Fibroblast of skin of left biceps (primary cell): Measurements from ENCODE around the gene ZDHHC19.
"Not testable (repeated sequence)": the region's sequence is repeated elsewhere in the genome, so short reads cannot be mapped to it uniquely, and the experiment has no call there.

ENCODE experiments used
- DNase-seq, 2 experiments: peaks; one replicate each; pipeline ENCODE4 v3.0.0-alpha.2; 2013; ENCODE audit warnings: low read depth in 2 of 2

ZDHHC19 gene

DNA sequence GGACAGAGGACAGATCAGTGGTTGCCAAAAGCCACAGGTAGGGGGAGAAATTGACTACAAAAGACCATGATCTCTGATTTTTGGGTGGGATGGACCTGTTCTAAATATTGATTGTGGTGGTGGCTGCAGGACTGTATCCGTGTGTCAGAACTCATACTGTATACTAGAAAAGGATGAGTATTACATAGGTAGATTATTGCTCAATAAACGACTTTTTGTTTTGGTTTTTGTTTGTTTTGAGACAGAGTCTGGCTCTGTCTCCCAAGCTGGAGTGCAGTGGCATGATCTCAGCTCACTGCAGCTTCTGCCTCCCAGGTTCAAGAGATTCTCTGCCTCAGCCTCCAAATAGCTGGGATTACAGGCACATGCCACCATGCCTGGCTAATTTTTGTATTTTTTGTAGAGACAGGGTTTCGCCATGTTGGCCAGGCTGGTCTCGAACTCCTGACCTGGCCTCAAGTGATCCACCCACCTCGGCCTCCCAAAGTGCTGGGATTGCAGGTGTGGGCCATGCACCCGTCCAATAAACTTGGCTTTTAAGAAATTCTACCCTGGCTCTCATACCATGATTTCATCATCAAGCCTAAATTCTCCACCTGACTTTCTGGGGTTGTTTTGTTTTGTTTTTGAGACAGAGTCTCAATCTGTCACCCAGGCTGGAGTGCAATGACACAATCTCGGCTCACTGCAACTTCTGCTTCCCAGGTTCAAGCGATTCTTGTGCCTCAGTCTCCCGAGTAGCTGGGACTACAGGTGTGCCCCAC lies 5.6 kb downstream of the ZDHHC19 start:
- DNase-seq, result not testable (repeated sequence)

DNA sequence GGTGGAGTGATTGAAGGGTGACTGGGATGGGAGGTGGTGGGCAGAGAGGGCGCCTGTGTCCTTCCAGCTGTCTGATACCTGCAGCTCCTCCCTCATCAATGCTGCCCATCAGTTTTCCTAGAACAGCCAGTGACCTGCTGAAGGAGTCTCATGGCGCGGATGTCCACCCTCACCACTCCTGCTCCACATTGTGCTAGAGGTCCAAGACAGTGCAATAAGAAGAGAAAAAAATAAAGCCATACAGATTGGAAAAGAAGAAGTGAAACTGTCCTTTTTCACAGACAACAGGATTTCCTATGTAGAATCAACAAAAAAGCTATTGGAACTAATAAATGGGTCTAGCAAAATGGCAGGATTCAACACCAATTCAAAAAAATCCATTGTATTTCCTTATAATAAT lies 7.4 kb downstream of the ZDHHC19 start:
- no peak for DNase-seq

DNA sequence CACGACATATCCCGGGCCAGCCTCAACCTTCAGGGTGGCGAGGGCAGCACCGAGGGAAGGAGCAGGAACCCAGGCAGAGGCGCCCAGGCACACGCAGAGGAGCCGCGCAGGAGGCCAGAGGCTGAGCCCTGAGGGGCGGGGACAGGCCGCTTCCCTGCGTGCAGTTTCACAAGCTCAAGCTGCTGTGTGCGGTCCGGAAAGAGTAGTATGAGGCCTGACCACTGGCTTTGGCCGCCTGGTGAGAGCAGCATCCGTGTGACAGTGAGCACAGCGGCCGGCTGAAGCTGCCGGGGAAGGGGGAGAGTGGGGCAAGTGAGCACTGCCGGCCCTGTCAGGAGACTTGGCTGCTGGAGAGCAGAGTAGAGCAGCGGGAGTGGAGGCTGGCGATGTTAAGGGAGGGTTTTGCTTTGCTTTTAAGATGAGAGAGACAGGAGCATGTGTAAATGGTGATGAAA lies 8.7 kb downstream of the ZDHHC19 start:
- no peak for DNase-seq

DNA sequence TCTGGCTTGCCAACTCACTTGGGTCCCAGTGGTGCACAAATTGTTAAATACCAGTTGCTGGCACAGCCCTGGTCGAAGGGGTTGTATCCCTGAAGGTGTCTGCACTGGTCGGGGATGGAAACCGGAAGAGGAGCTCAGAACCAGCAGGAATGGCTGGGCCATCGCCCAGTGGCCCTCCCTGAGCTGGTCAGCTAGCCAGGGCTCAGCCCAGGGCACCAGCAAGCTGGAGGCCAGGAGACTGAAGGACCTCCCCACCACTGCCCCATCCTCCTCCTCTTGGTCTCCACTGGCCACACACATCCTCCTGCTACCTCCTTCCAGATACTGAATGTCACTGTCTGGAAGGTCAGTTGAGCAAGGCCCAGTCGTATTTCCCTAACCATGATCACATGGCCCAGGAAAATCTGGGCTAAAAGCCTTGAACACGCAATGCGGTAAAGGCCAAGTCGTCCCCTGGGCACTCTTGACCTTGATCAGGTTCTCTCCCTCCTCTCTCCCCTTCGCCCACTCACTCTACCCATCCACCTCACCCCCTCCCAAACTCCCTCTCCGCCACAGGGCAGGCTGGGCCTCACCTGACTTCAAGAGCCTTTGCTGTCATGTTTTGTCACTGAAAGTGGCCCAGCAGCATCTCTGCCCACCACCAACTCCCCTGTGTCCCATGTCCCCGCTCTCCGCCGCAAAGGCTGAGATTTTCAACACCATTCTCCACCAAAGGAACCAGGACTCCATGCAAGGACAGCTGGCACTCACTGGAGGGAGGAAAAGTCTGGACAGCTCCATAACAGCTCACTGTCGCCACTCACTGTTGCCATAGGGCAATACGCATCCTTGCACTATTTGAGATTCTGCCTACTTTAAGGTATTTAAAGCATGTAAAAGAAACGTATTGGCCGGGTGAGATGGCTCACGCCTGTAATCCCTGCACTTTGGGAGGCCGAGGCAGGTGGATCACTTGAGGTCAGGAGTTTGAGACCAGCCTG lies 12.1 kb downstream of the ZDHHC19 start:
- no peak for DNase-seq

DNA sequence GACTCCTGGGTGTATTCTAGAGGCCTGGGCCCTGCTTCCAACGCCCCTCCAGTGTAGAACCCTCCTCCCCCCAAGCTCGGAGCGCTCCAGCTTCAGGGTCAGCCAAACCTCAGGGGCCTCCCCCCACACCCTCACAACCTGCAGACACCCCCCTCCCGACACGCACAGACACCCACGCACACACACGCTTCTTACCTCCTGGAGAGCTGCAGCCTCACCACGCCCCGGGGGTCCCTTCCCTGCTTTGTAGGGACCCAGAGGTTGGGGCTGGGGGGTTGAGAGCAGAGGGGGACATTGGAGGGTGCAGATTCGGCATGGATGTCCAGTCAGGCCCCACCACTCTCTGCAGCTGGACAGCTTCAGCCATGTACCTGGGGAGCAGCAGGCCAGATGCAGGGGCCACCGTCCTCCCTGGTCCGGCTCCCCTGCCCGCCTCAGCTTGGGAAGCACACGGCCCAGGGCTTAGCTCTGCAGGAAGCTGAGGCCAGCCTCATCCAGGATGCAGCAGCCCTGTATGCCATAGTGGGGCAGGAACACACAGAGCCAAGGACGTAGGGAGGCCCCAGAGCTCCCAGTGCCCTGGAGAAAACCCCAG lies 13.0 kb downstream of the ZDHHC19 start:
- DNase-seq, result no peak

DNA sequence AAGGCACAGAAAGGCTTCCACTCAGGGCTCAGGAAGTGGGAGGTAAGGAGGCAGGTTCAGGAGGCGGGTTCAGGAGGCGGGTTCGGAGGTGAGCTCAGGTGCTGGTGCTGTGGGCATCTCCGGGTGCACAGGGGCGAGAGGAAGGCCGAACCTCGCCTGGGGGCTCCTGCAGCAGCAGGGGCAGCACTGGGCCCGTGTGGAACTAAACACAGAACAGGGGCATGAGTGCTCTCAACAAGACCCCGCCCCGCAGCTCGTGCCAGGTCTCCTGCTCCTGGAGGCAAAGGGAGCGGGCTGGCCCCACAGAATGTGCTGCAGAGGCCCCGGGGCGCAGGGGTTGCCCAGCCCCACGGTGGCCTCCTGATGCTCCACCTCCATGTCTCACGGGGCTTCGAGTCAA lies 13.7 kb downstream of the ZDHHC19 start:
- no peak for DNase-seq

DNA sequence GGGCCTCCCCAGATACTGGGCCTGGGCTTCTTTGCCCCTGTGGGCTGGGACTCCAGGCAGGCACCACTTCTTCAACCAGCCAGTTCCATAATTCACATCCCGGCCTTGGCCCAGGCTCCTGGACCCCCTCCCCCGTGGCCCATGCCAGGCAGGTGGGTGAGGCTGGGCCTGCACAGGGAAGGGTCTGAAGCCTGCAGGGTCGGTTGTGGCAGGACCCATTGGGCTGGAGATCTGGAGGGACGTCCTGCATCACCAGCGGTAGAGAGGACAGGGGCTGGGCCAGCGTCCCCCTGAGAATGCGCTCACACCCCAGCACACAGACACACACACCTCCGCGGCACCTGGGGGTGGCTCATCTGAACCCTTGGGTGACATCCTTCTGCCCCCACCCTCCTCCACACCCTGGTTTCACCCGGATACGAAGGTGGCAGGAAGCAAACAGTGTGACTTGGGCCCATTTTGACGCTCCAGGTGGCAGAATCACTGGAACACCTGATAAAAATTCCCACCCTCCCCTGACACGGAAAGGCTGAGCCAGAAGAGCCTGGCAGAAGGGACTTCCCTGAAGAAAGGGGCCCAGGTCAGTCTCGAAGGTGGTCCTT lies 15.4 kb downstream of the ZDHHC19 start:
- DNase-seq, result no peak

DNA sequence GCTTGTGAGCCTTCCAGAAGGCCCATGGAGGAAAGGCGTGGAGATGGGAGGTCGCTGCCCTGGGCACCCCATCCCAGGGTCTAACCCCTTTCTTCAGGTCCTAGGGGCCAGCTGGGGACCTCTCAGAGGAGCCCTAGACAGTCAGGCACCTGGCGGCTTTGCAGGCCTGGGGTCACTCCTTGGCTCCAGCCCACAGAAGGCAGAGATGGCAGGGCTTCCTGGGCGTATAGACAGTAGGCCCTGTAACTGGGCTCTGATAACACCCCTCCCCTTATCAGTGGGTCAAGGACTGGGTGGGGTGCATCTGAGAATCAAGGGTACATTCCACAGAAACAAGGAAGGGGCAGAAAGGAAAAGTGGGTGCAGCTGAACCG lies 16.7 kb downstream of the ZDHHC19 start:
- DNase-seq, result no peak

DNA sequence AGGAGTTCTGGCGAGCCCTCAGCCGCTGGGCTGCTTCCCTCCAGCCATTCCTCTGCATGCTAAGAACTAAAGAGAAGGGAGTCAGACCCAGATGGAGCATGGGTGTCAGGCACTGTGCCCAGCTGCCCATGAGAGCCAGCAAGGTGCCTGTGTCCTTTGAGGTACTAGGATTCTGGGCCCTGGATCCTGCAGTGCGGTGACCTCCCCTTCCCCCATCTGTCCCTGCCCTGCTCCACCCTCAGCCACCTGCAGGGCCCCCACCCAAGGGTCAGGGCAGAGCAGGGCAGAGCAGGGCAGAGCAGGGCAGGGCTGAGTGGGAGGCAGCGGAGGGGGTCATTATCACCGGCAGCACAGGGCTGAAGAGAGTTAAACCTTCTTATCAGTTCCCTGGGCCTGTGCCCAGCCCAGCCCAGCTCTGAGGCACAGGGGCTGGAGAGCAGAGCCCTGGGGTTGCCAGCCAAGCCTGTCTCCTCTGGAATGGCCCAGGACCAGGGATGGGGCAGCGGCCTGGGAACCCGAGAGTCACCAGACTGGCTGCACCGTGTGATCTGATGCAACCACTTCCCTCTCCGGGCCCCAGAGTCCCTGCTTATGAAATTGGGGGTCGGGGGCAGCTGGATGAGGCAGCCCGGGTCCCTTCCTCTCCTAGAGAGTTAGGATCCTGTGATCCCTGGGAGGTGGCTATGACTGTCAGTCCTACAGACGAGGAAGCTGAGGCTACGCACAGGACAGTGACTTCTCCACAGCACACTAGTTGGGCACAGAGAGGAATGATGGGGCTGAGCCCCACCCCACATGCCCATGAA lies 17.3 kb downstream of the ZDHHC19 start:
- no peak for DNase-seq

DNA sequence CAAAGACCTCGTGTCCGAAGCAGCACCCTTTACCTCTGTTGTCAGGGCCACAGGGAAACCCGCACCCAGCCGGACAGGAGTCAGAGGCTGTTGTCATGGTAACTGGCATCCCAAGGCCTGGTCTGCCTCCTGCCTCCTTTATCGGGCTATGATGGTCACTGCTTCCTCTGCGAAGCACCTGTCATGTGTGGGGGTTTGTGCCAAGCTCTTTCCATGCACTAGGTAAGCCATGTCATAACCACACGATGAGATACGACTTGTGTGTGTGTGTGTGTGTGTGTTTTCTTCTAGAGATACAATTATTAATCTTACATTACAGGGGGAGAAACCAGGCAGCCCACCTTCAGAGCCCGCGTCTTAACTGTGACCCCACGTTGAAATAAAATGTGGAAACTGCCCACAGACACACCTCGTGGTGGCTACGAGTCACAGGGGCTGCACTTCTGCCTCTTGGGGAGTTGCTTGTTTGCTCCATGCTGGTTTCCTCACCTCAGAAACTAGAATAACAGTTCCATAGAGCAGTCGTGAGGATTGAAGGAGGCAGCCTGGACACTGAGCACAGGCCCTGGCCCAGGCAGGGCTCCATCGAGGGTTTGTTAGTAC lies 18.0 kb downstream of the ZDHHC19 start:
- no peak for DNase-seq

DNA sequence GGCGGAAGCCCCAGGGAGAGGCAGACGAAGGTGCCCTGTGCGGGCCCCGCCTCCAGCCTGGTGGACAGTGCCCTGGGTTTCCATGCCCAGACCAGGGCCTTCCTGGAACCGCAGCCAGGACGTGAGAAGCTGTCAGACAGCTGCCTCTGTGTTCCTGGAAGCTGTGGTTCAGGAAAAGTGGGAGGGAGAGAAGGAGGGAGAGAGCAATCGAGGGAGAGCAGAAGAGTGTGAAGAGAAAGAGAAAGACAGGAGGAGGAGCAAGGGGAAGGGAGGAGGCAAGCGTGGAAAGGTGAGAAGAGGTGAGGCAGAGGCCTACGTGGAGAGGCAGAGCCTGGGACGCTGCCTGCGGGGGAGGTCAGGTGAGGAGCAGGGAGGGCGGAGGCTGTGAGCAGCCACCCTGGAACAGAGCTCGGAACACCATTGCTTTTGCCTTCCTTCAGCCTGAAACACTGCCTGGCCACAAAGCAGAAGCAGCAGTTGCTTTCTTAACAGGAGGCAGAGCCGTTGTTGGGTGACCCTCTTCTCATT lies 18.6 kb downstream of the ZDHHC19 start:
- DNase-seq, result no peak

DNA sequence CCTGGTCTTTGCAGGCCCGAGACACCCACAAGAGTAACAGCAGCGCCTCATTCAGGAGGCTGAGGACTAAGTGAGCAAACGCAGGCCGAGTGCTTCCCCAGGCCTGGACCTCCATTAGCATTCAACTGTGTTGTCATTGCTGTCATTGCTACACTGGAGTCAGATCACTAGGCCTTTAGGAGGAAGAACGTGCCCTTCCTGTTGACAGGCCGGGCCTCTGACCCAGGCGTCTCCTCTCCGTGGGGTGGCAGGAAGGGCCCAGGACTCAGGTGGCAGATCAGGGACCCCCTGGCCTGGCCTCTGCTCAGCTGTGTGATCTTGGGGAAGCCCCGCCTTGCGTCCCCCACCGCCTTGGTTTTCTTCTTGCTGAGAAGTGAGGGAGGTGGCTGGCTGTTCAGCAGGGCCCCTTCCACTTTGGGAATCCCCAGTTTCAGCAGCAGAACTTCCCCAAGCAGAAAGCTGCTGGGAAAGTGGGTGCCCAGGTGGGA lies 19.1 kb downstream of the ZDHHC19 start:
- DNase-seq, result no peak

DNA sequence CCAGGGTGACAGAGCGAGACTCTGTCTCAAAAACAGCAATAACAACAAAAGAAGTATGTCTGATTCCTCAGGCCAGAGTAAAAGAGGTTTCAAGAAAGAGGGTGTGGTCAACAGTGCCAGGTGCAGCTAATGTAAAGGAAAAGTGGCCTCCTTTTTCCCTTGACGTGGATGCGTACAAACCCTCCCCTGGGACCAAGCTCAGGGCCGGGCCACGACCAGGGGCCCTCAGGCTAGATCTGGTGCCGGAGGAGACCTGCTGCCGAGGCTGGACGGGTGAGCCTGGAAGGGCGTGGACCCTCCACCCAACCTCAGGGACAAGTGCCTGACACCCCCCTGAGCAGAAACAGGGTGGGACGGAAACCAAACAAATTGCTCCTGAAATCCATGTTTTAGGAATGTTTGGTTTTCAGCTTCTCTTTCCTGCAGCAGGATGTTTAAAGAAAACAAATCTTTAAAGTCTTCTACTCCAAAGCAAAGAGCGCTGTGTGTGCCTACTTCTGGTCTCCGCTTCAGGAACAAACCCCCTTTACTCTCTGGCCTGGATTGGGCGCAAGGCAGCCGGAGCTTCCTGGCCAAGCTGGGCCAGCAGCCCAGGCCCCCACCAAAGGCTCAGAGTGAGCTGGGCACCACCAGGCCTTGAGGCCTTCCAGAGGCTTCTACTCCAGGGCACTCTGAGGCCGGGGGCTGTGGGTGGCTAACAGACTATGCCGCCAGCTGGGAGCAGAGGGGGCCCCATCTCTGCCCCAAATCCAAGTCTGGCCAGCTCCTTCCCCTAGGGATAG lies 21.4 kb downstream of the ZDHHC19 start:
- DNase-seq, result no peak

DNA sequence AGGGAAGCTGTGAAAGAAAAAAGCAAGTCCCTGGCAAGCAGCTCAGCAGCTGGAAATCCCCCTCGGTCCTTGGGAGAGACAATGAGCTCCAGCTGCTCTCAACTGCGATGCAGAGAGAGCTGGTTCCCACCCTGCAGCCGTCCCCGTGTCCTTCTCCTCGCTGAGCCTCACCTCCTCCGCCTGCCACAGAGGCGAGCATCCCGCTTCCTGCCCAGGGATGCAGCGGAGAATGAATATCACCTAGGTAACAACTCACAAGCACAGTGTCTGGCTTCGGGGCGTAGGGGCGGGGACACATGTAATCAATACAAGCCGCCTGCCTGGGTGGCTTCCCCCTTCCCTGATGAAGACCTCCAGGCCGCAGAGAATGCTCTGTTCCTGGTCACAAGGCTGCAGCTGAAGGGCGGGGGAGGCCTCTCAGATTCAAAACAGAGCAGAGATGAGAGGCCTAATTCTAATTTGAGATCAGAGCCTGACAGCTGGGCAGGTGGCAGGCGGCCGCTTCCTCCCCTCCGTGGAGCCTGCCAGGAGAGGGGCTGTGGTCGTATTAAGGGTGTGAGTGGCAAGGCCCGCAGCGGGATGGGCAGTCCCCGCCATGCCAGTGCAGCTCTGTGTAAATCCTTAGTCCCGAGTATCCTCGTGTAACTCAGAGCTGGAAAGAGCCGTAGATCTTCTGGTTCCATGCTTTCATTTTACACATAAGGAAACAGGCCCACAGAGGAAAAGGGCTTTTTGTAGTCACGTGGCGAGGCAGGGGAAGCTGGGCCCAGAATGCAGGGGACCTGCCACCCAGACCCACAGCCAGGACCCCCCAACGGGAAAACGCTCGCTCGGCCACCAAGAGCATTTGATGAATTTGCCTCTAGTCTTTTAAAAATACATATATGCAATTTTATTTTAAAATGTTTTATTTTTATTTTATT lies 24.3 kb downstream of the ZDHHC19 start:
- no peak for DNase-seq

DNA sequence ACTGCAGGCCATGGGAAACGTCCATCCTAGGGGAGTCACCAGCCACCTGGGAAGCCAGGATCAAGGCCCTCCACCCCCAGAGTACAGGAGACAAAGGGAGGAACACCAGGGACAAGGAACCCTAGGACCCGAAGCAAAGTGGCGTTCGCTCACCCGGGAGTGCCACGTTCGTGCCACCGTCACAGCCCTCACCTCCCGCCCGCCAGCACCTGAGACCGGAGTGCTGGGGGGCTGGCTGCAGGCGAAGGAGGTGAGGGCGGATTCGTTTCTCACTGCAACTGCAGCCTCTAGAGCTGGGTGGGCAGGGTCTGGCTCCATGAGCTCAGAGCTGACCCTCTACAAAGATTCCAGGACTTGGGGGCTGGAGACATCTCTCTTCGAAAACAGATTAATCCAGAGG lies 26.3 kb downstream of the ZDHHC19 start:
- DNase-seq, result no peak

DNA sequence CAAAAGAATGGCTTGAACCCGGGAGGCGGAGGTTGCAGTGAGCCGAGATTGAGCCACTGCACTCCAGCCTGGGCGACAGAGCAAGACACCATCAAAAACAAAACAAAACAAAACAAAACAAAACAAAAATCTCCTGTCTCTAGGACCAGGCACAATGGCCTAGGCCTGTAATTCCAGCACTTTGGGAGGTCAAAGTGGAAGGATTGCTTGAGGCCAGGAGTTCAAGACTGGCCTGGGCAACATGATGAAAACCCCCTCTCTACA lies 27.1 kb downstream of the ZDHHC19 start:
- not testable (repeated sequence) for DNase-seq

DNA sequence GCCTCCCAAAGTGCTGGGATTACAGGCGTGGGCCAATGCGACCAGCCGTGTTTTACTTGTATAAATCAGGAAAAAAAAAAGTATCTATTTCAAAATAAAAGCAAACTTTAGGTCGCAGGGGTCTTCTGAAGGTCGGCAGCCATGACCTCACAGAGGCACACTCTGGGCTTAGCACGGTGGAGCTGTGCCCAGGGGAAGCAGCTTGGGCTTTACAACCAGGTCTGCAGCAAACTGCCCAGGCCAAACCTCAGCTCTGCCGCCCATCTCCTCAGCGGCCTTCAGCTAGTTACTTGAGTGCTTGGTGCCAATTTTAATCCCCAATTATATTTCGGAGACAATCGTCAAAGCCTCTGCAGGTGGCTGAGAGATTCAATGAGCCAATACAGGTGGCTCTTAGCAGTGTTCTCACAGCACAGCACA lies 30.1 kb downstream of the ZDHHC19 start:
- DNase-seq, result no peak

DNA sequence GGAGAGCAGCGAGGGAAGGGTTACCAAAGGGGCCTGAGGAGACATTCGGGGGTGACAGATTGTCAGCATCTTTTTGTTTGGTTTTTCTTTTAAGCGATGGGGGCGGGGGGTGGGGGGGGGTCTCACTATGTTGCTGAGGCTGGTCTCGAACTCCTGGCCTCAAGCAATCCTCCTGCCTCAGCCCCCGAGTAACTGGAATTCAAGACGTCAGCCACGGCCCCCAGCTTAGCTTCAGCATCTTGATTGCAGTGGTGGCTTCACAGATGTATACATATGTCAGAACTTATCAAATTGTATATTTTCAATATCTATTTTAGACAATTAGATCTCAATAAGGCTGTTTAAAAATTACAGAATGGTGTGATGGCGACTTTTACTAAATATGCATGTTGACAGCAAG lies 30.9 kb downstream of the ZDHHC19 start:
- DNase-seq, result no peak
